ENCODE measurements around the gene FBXL7. TPM values are rescaled to one million over a fixed set of nuclear protein-coding genes. Genes with fewer than 3 reads are reported as not detected.

Gene FBXL7
- total and polyA plus RNA-seq, 7 experiments from 2014 or later = not detected

GRCh38 chr5:15579193-15579990 lies 79.4 kb downstream of the FBXL7 start:
- no peak for DNase-seq
- H3K4me1 ChIP-seq (ENCODE audit: control insufficient read depth in 2 of 2, insufficient read depth in 2 of 2, low read length in 2 of 2) = no peaks in the 10 kb centered on the region
- no peak for ATAC-seq
- no peak overlapping the region for H3K27ac ChIP-seq (ENCODE audit: low read depth, low read length)
- peaks cover 3 to 27% (median 10%) of the 10 kb centered on the region in 11 donors for H3K9me3 Mint-ChIP-seq
- intact Hi-C loops (cut with micrococcal nuclease) = loop anchor here in 1 of 2 donors (10.0 kb wide), 1 partner anchor 475 kb away; no protein-coding TSS in a partner anchor
- no peaks in the 10 kb centered on the region for H3K27me3 ChIP-seq (ENCODE audit: control insufficient read depth in 2 of 2, insufficient read depth in 2 of 2, low read length in 2 of 2)
- peaks cover 0 to 3% (median 0%) of the 10 kb centered on the region in 3 experiments for H3K9me3 ChIP-seq (ENCODE audit: control insufficient read depth in 2 of 3, low read length in 3 of 3)
- ChIA-PET POLR2A (no interaction called here), CTCF (no interaction called here)
- no peaks in the 10 kb centered on the region for H3K36me3 ChIP-seq (ENCODE audit: control insufficient read depth in 2 of 3, insufficient read depth in 3 of 3, low read length in 3 of 3)
- no peaks in the 10 kb centered on the region for H3K4me1 Mint-ChIP-seq
- peaks cover 0 to 17% (median 0%) of the 10 kb centered on the region in 5 donors for H3K27me3 Mint-ChIP-seq
- no peak overlapping the region for H3K4me3 Mint-ChIP-seq
- no peak overlapping the region for H3K4me3 ChIP-seq (ENCODE audit: low read length)
- H3K36me3 Mint-ChIP-seq = no peaks in the 10 kb centered on the region
- H3K27ac Mint-ChIP-seq = no peak overlapping the region

GRCh38 chr5:15584528-15584927 lies 84.5 kb downstream of the FBXL7 start:
- no peaks in the 10 kb centered on the region for H3K36me3 ChIP-seq (ENCODE audit: control insufficient read depth in 2 of 3, insufficient read depth in 3 of 3, low read length in 3 of 3)
- peaks cover 0 to 1% (median 0%) of the 10 kb centered on the region in 7 donors for H3K4me1 Mint-ChIP-seq
- H3K4me1 ChIP-seq (ENCODE audit: control insufficient read depth in 2 of 2, insufficient read depth in 2 of 2, low read length in 2 of 2) = no peaks in the 10 kb centered on the region

GRCh38 chr5:15585128-15585527 lies 85.1 kb downstream of the FBXL7 start:
- CTCF ChIA-PET = no interaction called here
- no peaks in the 10 kb centered on the region for H3K27me3 ChIP-seq (ENCODE audit: control insufficient read depth in 2 of 2, insufficient read depth in 2 of 2, low read length in 2 of 2)
- peaks cover 6 to 33% (median 18%) of the 10 kb centered on the region in 11 donors for H3K9me3 Mint-ChIP-seq
- peaks cover 0 to 1% (median 0%) of the 10 kb centered on the region in 7 donors for H3K4me1 Mint-ChIP-seq
- no peak overlapping the region for H3K4me3 Mint-ChIP-seq
- POLR2A ChIA-PET = no interaction called here
- no peaks in the 10 kb centered on the region for H3K4me1 ChIP-seq (ENCODE audit: control insufficient read depth in 2 of 2, insufficient read depth in 2 of 2, low read length in 2 of 2)
- H3K36me3 ChIP-seq (ENCODE audit: control insufficient read depth in 2 of 3, insufficient read depth in 3 of 3, low read length in 3 of 3) = no peaks in the 10 kb centered on the region
- ATAC-seq (no peak), DNase-seq (no peak)
- no peaks in the 10 kb centered on the region for H3K9me3 ChIP-seq (ENCODE audit: control insufficient read depth in 2 of 3, low read length in 3 of 3)
- intact Hi-C loops (cut with micrococcal nuclease) = no loop called here
- no peak overlapping the region for H3K27ac Mint-ChIP-seq
- H3K27ac ChIP-seq (ENCODE audit: low read depth, low read length) = no peak overlapping the region
- H3K4me3 ChIP-seq (ENCODE audit: low read length) = no peak overlapping the region
- peaks cover 0 to 9% (median 0%) of the 10 kb centered on the region in 5 donors for H3K27me3 Mint-ChIP-seq
- H3K36me3 Mint-ChIP-seq = no peaks in the 10 kb centered on the region

More at GRCh38 chr5:15584528-15584927, 84.5 kb downstream of the FBXL7 start:
- Mint-ChIP-seq H3K27me3 (peaks cover 0 to 11% (median 0%) of the 10 kb centered on the region in 5 donors), H3K27ac (no peak overlapping the region), H3K9me3 (peaks cover 8 to 31% (median 18%) of the 10 kb centered on the region in 11 donors), H3K36me3 (no peaks in the 10 kb centered on the region), H3K4me3 (no peak overlapping the region)
- no peaks in the 10 kb centered on the region for H3K9me3 ChIP-seq (ENCODE audit: control insufficient read depth in 2 of 3, low read length in 3 of 3)
- ChIA-PET POLR2A (no interaction called here), CTCF (no interaction called here)
- no peak overlapping the region for H3K27ac ChIP-seq (ENCODE audit: low read depth, low read length)
- no peak overlapping the region for H3K4me3 ChIP-seq (ENCODE audit: low read length)
- ATAC-seq = no peak
- intact Hi-C loops (cut with micrococcal nuclease) = no loop called here
- no peak for DNase-seq
- H3K27me3 ChIP-seq (ENCODE audit: control insufficient read depth in 2 of 2, insufficient read depth in 2 of 2, low read length in 2 of 2) = no peaks in the 10 kb centered on the region

GRCh38 chr5:15585841-15586591 lies 86.0 kb downstream of the FBXL7 start:
- DNase-seq (no peak), ATAC-seq (no peak)
- H3K27me3 ChIP-seq (ENCODE audit: control insufficient read depth in 2 of 2, insufficient read depth in 2 of 2, low read length in 2 of 2) = no peaks in the 10 kb centered on the region
- peaks cover 0 to 1% (median 0%) of the 10 kb centered on the region in 7 donors for H3K4me1 Mint-ChIP-seq
- H3K4me1 ChIP-seq (ENCODE audit: control insufficient read depth in 2 of 2, insufficient read depth in 2 of 2, low read length in 2 of 2) = no peaks in the 10 kb centered on the region
- no peak overlapping the region for H3K4me3 ChIP-seq (ENCODE audit: low read length)
- H3K9me3 ChIP-seq (ENCODE audit: control insufficient read depth in 2 of 3, low read length in 3 of 3) = no peaks in the 10 kb centered on the region
- ChIA-PET POLR2A (no interaction called here), CTCF (no interaction called here)
- intact Hi-C loops (cut with micrococcal nuclease) = no loop called here
- no peaks in the 10 kb centered on the region for H3K36me3 Mint-ChIP-seq
- no peaks in the 10 kb centered on the region for H3K36me3 ChIP-seq (ENCODE audit: control insufficient read depth in 2 of 3, insufficient read depth in 3 of 3, low read length in 3 of 3)
- H3K27ac ChIP-seq (ENCODE audit: low read depth, low read length) = no peak overlapping the region
- no peak overlapping the region for H3K27ac Mint-ChIP-seq
- peaks cover 0 to 9% (median 0%) of the 10 kb centered on the region in 5 donors for H3K27me3 Mint-ChIP-seq
- peaks cover 3 to 33% (median 18%) of the 10 kb centered on the region in 11 donors for H3K9me3 Mint-ChIP-seq
- no peak overlapping the region for H3K4me3 Mint-ChIP-seq

GRCh38 chr5:15587916-15588315 lies 87.9 kb downstream of the FBXL7 start:
- Histone ChIP-seq H3K4me3 (ENCODE audit: low read length) (no peak overlapping the region), H3K4me1 (ENCODE audit: control insufficient read depth in 2 of 2, insufficient read depth in 2 of 2, low read length in 2 of 2) (no peaks in the 10 kb centered on the region), H3K36me3 (ENCODE audit: control insufficient read depth in 2 of 3, insufficient read depth in 3 of 3, low read length in 3 of 3) (no peaks in the 10 kb centered on the region), H3K27ac (ENCODE audit: low read depth, low read length) (no peak overlapping the region), H3K9me3 (ENCODE audit: control insufficient read depth in 2 of 3, low read length in 3 of 3) (no peaks in the 10 kb centered on the region), H3K27me3 (ENCODE audit: control insufficient read depth in 2 of 2, insufficient read depth in 2 of 2, low read length in 2 of 2) (no peaks in the 10 kb centered on the region)
- intact Hi-C loops (cut with micrococcal nuclease) = no loop called here
- Mint-ChIP-seq H3K36me3 (no peaks in the 10 kb centered on the region), H3K27me3 (peaks cover 0 to 2% (median 0%) of the 10 kb centered on the region in 5 donors), H3K4me3 (no peak overlapping the region), H3K4me1 (peaks cover 0 to 1% (median 0%) of the 10 kb centered on the region in 7 donors), H3K27ac (no peak overlapping the region), H3K9me3 (peaks cover 3 to 29% (median 13%) of the 10 kb centered on the region in 11 donors)
- ATAC-seq (no peak), DNase-seq (no peak)
- CTCF ChIA-PET = no interaction called here
- POLR2A ChIA-PET = no interaction called here

- Histone ChIP-seq H3K27ac (ENCODE audit: low read depth, low read length) (no peak overlapping the region), H3K4me3 (ENCODE audit: low read length) (no peak overlapping the region), H3K36me3 (ENCODE audit: control insufficient read depth in 2 of 3, insufficient read depth in 3 of 3, low read length in 3 of 3) (no peaks in the 10 kb centered on the region), H3K27me3 (ENCODE audit: control insufficient read depth in 2 of 2, insufficient read depth in 2 of 2, low read length in 2 of 2) (no peaks in the 10 kb centered on the region), H3K9me3 (ENCODE audit: control insufficient read depth in 2 of 3, low read length in 3 of 3) (no peaks in the 10 kb centered on the region), H3K4me1 (ENCODE audit: control insufficient read depth in 2 of 2, insufficient read depth in 2 of 2, low read length in 2 of 2) (no peaks in the 10 kb centered on the region)
- no peaks in the 10 kb centered on the region for H3K27me3 Mint-ChIP-seq
- intact Hi-C loops (cut with micrococcal nuclease) = no loop called here
- ATAC-seq (no peak), DNase-seq (no peak)
- H3K9me3 Mint-ChIP-seq = peaks cover 0 to 19% (median 4%) of the 10 kb centered on the region in 11 donors
- H3K27ac Mint-ChIP-seq = no peak overlapping the region
- H3K4me3 Mint-ChIP-seq = no peak overlapping the region
- H3K36me3 Mint-ChIP-seq = no peaks in the 10 kb centered on the region
- CTCF ChIA-PET = no interaction called here
- H3K4me1 Mint-ChIP-seq = no peaks in the 10 kb centered on the region
- POLR2A ChIA-PET = no interaction called here
Measured at GRCh38 chr5:15592728-15593127, 92.7 kb downstream of the FBXL7 start.

Measured in naive thymus-derived CD4-positive, alpha-beta T cell (primary cell).